ENCODE data around the gene NAGS.
A peak's percentile ranks its signal among the peaks of the same experiment; 100 is the strongest.
"Not testable (repeated sequence)": the region's sequence is repeated elsewhere in the genome, so short reads cannot be mapped to it uniquely, and the experiment has no call there.

The NAGS gene

GRCh38 chr17:44006598-44007345 lies 2.4 kb downstream of the NAGS start:
- DNase-seq, result peak; percentile 98 to 99

- DNase-seq, result no peak
Observed at GRCh38 chr17:44007346-44008204, 3.2 kb downstream of the NAGS start.

GRCh38 chr17:44008205-44008909 lies 3.9 kb downstream of the NAGS start:
- no peak for DNase-seq

- DNase-seq, result no peak
Observed at GRCh38 chr17:44010966-44011647, 6.7 kb downstream of the NAGS start.

GRCh38 chr17:44011876-44012275 lies 7.5 kb downstream of the NAGS start:
- no peak for DNase-seq

- no peak for DNase-seq
Observed at GRCh38 chr17:44012391-44012790, 8.0 kb downstream of the NAGS start.

GRCh38 chr17:44012874-44013273 lies 8.5 kb downstream of the NAGS start:
- DNase-seq, result no peak

- DNase-seq, result no peak
Observed at GRCh38 chr17:44014133-44014436, 9.7 kb downstream of the NAGS start.

- DNase-seq, result peak; percentile 87 to 88
Observed at GRCh38 chr17:44014437-44015172, 10.2 kb downstream of the NAGS start, which contains the start of gene TMEM101. Gene TMEM101 (minus strand): TSS chr17:44014963. CDS start chr17:44014952, 11 bp downstream.

- not testable (repeated sequence) for DNase-seq
Observed at GRCh38 chr17:44021227-44021626, 16.8 kb downstream of the NAGS start.

GRCh38 chr17:44022246-44022645 lies 17.8 kb downstream of the NAGS start:
- DNase-seq, result no peak

GRCh38 chr17:44023545-44024270 lies 19.3 kb downstream of the NAGS start:
- no peak for DNase-seq

GRCh38 chr17:44024271-44024663 lies 19.8 kb downstream of the NAGS start:
- no peak for DNase-seq

GRCh38 chr17:44024853-44025252 lies 20.4 kb downstream of the NAGS start:
- no peak for DNase-seq

GRCh38 chr17:44029736-44030135 lies 25.3 kb downstream of the NAGS start:
- no peak for DNase-seq

GRCh38 chr17:44030482-44030881 lies 26.1 kb downstream of the NAGS start:
- DNase-seq, result no peak

GRCh38 chr17:44033861-44034408 lies 29.5 kb downstream of the NAGS start:
- no peak for DNase-seq

GRCh38 chr17:44034688-44035087 lies 30.3 kb downstream of the NAGS start:
- DNase-seq, result not testable (repeated sequence)

- DNase-seq, result no peak
Observed at GRCh38 chr17:44037471-44037870, 33.0 kb downstream of the NAGS start.

- DNase-seq, result no peak
Observed at GRCh38 chr17:44038604-44039011, 34.2 kb downstream of the NAGS start.

Data from activated CD4-positive, alpha-beta T cell treated with anti-CD3 and anti-CD28 coated beads for 4 hours (primary cell).